AG09319 (cell line): ENCODE data around the gene APC.

Experiments used
- DNase-seq: peaks from one replicate; pipeline ENCODE4 v3.0.0-alpha.2; 2010; ENCODE audit warnings: low read depth; ENCODE audit errors: extremely low read depth
- CTCF ChIP-seq: IDR thresholded peaks from 2 replicates; pipeline ENCODE4 v1.5.1; 2011; ENCODE audit warnings: low read depth, mild to moderate bottlenecking, inconsistent platforms, low read length, moderate library complexity

Gene APC

GRCh38 chr5:112734597-112734996, 3.1 kb upstream of the APC start:
- no peak for TF ChIP-seq CTCF
- no peak for DNase-seq

DNA sequence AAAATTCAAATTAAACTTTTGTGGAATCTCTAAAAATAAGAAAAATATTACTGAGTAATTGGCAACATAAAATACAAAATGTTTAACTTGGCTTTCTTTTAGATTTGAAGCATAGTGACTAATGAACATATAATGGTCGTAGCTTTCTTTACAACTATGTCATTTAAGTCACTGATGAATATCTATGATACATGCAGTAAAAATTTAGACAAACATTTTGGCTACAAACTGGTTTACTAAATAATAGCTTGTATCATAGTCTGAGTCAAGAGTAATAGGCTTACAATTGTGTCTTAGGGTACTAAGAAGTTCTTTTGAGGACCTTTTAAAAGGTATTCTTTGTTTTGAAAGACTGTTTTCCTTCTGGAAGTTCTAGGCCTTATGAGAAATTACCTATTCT, 2.0 kb upstream of the APC start:
- TF ChIP-seq CTCF, result no peak
- no peak for DNase-seq

DNA sequence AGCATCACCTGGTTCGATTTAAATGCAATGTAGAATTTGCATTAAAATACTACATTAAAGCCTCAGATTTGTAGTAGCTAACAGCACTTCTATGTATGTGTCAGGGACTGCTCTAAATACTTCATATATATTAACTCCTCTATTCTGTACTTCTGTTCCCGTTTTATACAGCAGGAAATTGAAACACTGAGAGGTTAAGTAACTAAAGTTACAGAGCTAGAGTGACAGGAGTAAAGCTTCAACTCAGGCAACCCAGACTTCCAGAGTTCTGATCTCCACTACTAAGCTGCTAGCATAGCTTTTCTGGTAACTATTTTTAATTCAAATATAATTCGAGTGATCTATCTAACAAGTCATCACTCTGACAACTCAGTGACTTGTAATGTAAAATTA, 619 bp upstream of the APC start:
- DNase-seq, result no peak
- TF ChIP-seq CTCF, result no peak

DNA sequence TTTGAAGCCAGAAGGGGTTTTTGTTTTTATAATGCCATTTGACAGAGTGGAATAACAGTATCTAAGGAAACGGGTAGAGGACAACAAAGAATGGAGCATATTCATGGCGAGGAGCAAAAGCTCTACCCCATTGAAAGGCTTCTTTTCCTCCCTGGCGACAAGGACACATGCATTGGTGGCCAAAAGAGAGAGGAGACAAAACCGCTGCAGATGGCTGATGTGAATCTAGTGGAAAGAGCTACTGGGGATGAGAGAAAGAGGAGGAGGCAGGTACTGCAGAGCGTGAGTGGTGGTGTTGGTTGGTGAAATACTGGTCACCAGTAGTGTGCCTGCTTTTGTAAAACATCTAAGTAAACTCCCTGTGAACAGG, 491 bp downstream of the APC start:
- TF ChIP-seq CTCF, result no peak
- no peak for DNase-seq

GRCh38 chr5:112742424-112742823, 4.7 kb downstream of the APC start:
- DNase-seq, result no peak

DNA sequence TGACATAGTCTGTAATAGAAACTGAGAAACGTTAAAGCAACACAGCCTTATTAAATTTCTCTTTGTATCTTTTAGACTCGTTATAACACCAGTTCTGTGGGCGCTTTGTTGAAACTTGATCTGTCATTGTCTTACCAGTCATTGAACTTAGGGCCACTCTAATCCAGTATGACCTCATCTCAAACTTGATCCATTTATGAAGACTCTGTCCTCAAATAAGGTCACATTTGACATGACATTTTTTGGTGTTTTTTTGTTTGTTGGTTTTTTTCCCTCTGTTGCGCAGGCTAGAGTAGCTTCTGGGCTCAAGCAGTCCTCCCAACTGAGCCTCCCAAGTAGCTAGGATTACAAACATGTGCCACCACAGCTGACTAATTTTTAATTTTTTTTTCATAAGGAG, 5.9 kb downstream of the APC start:
- no peak for DNase-seq
- TF ChIP-seq CTCF, result no peak

More at GRCh38 chr5:112742424-112742823, 4.7 kb downstream of the APC start:
- TF ChIP-seq CTCF, result no peak

- DNase-seq, result no peak
- TF ChIP-seq CTCF, result no peak
Measured at GRCh38 chr5:112752335-112752734, 14.7 kb downstream of the APC start.
